GM23338 (cell line): ENCODE results near the gene NDUFA7.
"Not testable (repeated sequence)": the region's sequence is repeated elsewhere in the genome, so short reads cannot be mapped to it uniquely, and the experiment has no call there.

Experiments used
- CREB1 ChIP-seq: fragments of 250-450 bp; sonication (Bioruptor Pico); IDR thresholded peaks from 2 replicates; pipeline ENCODE4 v1.5.0; 2020; ENCODE audit warnings: low read depth, mild to moderate bottlenecking, moderate library complexity
- CTCF ChIP-seq, 2 experiments: fragments of 200-600 bp in 1 of 2; sonication (generic) in 1 of 2; conservative IDR thresholded peaks; 2 replicates each; pipeline versions ENCODE4 v1.5.1 to v1.6.1; 2016 to 2017; ENCODE audit warnings: antibody characterized with exemption in 2 of 2, low read depth in 2 of 2, mild to moderate bottlenecking in 2 of 2, moderate library complexity in 1 of 2
- ETS1 ChIP-seq: IDR thresholded peaks from 2 replicates; pipeline ENCODE4 v1.6.1; 2016; ENCODE audit warnings: antibody characterized with exemption
- EZH2 ChIP-seq: fragments of 200-600 bp; sonication (generic); IDR thresholded peaks from one replicate; pipeline ENCODE4 v1.8.0; 2017; ENCODE audit warnings: antibody characterized with exemption, mild to moderate bottlenecking, low read depth; ENCODE audit not compliant: unreplicated experiment
- EZH2phosphoT487 ChIP-seq: fragments of 200-600 bp; sonication (generic); IDR thresholded peaks from one replicate; pipeline ENCODE4 v1.8.1; 2018; ENCODE audit warnings: antibody characterized with exemption; ENCODE audit not compliant: unreplicated experiment
- JUNB ChIP-seq: IDR thresholded peaks from one replicate; pipeline ENCODE4 v1.6.1; 2016; ENCODE audit warnings: antibody characterized with exemption; ENCODE audit not compliant: unreplicated experiment
- NANOG ChIP-seq: IDR thresholded peaks from 2 replicates; pipeline ENCODE4 v1.6.1; 2016; ENCODE audit warnings: antibody characterized with exemption, borderline replicate concordance
- POLR2AphosphoS5 ChIP-seq: IDR thresholded peaks from 2 replicates; pipeline ENCODE4 v1.6.1; 2016; ENCODE audit warnings: antibody characterized with exemption, low read depth
- REST ChIP-seq: IDR thresholded peaks from one replicate; pipeline ENCODE4 v1.6.1; 2018; ENCODE audit warnings: antibody characterized with exemption; ENCODE audit not compliant: unreplicated experiment
- ZNF114 ChIP-seq: fragments of 250-450 bp; sonication (Bioruptor Pico); IDR thresholded peaks from 2 replicates; pipeline ENCODE4 v1.5.0; 2020; ENCODE audit warnings: mild to moderate bottlenecking, moderate library complexity
- ZNF331 ChIP-seq: fragments of 250-450 bp; sonication (Bioruptor Pico); IDR thresholded peaks from 2 replicates; pipeline ENCODE4 v1.5.0; 2020; ENCODE audit warnings: low read depth, mild to moderate bottlenecking, moderate library complexity
- ZNF462 ChIP-seq: fragments of 250-450 bp; sonication (Bioruptor Pico); IDR thresholded peaks from 2 replicates; pipeline ENCODE4 v1.5.0; 2020; ENCODE audit warnings: mild to moderate bottlenecking, moderate library complexity

GRCh38 chr19:8341504-8341903 is 20.3 kb upstream of the NDUFA7 start:
- TF ChIP-seq EZH2; CTCF (conservative IDR thresholded peaks at IDR 0.05; ENCODE audit: low read depth in 2 of 2); POLR2AphosphoS5; ETS1; REST; ZNF114 (CRISPR knock-in tag); JUNB; ZNF331 (CRISPR knock-in tag); EZH2phosphoT487; NANOG; CREB1 (CRISPR knock-in tag); ZNF462 (CRISPR knock-in tag): not testable (repeated sequence)
